Stimulated activated CD4-positive, alpha-beta T cell treated with anti-CD3 and anti-CD28 coated beads, Interleukin-15, amount 100 ng/mL, for 48 hours (primary cell): Measurements from ENCODE around the gene TAF1B.

ENCODE experiments used
- DNase-seq, 2 donors: peaks; one replicate each; pipeline ENCODE4 v3.0.0-alpha.2; 2020; ENCODE audit warnings: low read depth in 2 of 2

TAF1B gene

GRCh38 chr2:9808334-9809063, 34.8 kb upstream of the TAF1B start:
- no peak for DNase-seq

GRCh38 chr2:9809064-9809356, 34.3 kb upstream of the TAF1B start:
- no peak for DNase-seq

- no peak for DNase-seq
Observed at GRCh38 chr2:9809448-9810088, 33.7 kb upstream of the TAF1B start.

- DNase-seq, result no peak
Observed at GRCh38 chr2:9811216-9811615, 32.1 kb upstream of the TAF1B start.

- no peak for DNase-seq
Observed at GRCh38 chr2:9811679-9812511, 31.4 kb upstream of the TAF1B start.

GRCh38 chr2:9812945-9813311, 30.3 kb upstream of the TAF1B start:
- DNase-seq, result no peak

GRCh38 chr2:9813312-9814128, 29.8 kb upstream of the TAF1B start:
- DNase-seq, result peak; percentile 36 to 61

- DNase-seq, result no peak
Observed at GRCh38 chr2:9814129-9814868, 29.0 kb upstream of the TAF1B start.

GRCh38 chr2:9815076-9815475, 28.2 kb upstream of the TAF1B start:
- DNase-seq, result no peak

- no peak for DNase-seq
Observed at GRCh38 chr2:9815844-9816279, 27.4 kb upstream of the TAF1B start.

GRCh38 chr2:9818097-9818496, 25.2 kb upstream of the TAF1B start:
- DNase-seq, result no peak

GRCh38 chr2:9819551-9819950, 23.7 kb upstream of the TAF1B start:
- no peak for DNase-seq

GRCh38 chr2:9820020-9820973, 23.0 kb upstream of the TAF1B start:
- no peak for DNase-seq

GRCh38 chr2:9821805-9822445, 21.3 kb upstream of the TAF1B start:
- no peak for DNase-seq

- DNase-seq, result no peak
Observed at GRCh38 chr2:9824441-9824840, 18.8 kb upstream of the TAF1B start.

- no peak for DNase-seq
Observed at GRCh38 chr2:9824956-9825720, 18.1 kb upstream of the TAF1B start.

- no peak for DNase-seq
Observed at GRCh38 chr2:9826208-9826607, 17.1 kb upstream of the TAF1B start.

- DNase-seq, result no peak
Observed at GRCh38 chr2:9830685-9831410, 12.4 kb upstream of the TAF1B start.
